IMR-90 (cell line): ENCODE measurements around the gene PDE4B. TPM values are rescaled to one million over a fixed set of nuclear protein-coding genes. Genes with fewer than 3 reads are reported as not detected.

ENCODE experiments used
- ATAC-seq: fragments of 200-7000 bp; cut with Tn5 transposase; 2 replicates; pipeline ENCODE4 v1.9.1; 2020; ENCODE audit warnings: low read depth, mild to moderate bottlenecking, moderate library complexity
- BruUV-seq: library from RNA; stranded (reverse); fragments of 400-500 nt; replicated peaks from 2 replicates; lab custom pipeline; 2021; lab: Mats Ljungman, UMichigan
- CTCF ChIA-PET: fragments of 300-600 bp; formaldehyde crosslinking; extraction: SDS; loops from one replicate; lab custom pipeline; 2021; ENCODE audit warnings: antibody characterized with exemption; lab: Yijun Ruan, JAX
- POLR2A ChIA-PET: fragments of 300-600 bp; sonication (Branson Sonifier 250); formaldehyde crosslinking; loops from one replicate; lab custom pipeline; 2022; ENCODE audit warnings: antibody characterized with exemption; ENCODE audit not compliant: unreplicated experiment; lab: Charles Lee
- DNase-seq: peaks from one replicate; pipeline ENCODE4 v3.0.0; 2013
- H2AFZ ChIP-seq: replicated peaks from 2 replicates; pipeline ENCODE3; 2013; ENCODE audit warnings: low read length, mild to moderate bottlenecking; ENCODE audit not compliant: poor library complexity
- H2AK5ac ChIP-seq: 2 replicates; pipeline ENCODE4 v1.6.1; 2013; ENCODE audit warnings: low read depth, low read length, inconsistent platforms
- H2AK9ac ChIP-seq: replicated peaks from 2 replicates; pipeline ENCODE3; 2013; ENCODE audit warnings: mild to moderate bottlenecking, low read depth, low read length, moderate library complexity; ENCODE audit not compliant: poor library complexity
- H2BK120ac ChIP-seq: 2 replicates; pipeline ENCODE4 v1.6.1; 2013; ENCODE audit warnings: low read depth, low read length, inconsistent platforms
- H2BK15ac ChIP-seq: 3 replicates; pipeline ENCODE4 v1.6.1; 2013; ENCODE audit warnings: low read depth, low read length, inconsistent platforms
- H2BK20ac ChIP-seq: 2 replicates; pipeline ENCODE4 v1.6.1; 2013; ENCODE audit warnings: low read depth, mild to moderate bottlenecking, inconsistent platforms, low read length, moderate library complexity
- H2BK5ac ChIP-seq: 2 replicates; pipeline ENCODE4 v1.6.1; 2013; ENCODE audit warnings: mild to moderate bottlenecking, low read depth, low read length, inconsistent platforms; ENCODE audit not compliant: poor library complexity, severe bottlenecking
- H3K14ac ChIP-seq: replicated peaks from 2 replicates; pipeline ENCODE4 v1.6.1; 2013; ENCODE audit warnings: low read depth, low read length, inconsistent platforms
- H3K18ac ChIP-seq: 2 replicates; pipeline ENCODE4 v1.6.1; 2013; ENCODE audit warnings: low read depth, low read length, control low read depth
- H3K23ac ChIP-seq: 2 replicates; pipeline ENCODE4 v1.6.1; 2013; ENCODE audit warnings: low read depth, low read length, inconsistent platforms
- H3K27ac ChIP-seq: 2 replicates; pipeline ENCODE4 v1.5.1; 2013; ENCODE audit warnings: mild to moderate bottlenecking, control low read depth, low read length; ENCODE audit not compliant: insufficient read depth
- H3K27me3 ChIP-seq: 2 replicates; pipeline ENCODE4 v1.6.1; 2013; ENCODE audit warnings: low read length; ENCODE audit not compliant: control insufficient read depth, insufficient read depth
- H3K36me3 ChIP-seq: 2 replicates; pipeline ENCODE4 v1.6.1; 2013; ENCODE audit warnings: low read length, mixed read lengths; ENCODE audit not compliant: control insufficient read depth, insufficient read depth
- H3K4ac ChIP-seq: 2 replicates; pipeline ENCODE4 v1.6.1; 2013; ENCODE audit warnings: low read depth, low read length, inconsistent platforms
- H3K4me1 ChIP-seq: 2 replicates; pipeline ENCODE4 v1.6.1; 2013; ENCODE audit warnings: low read length, mixed read lengths; ENCODE audit not compliant: control insufficient read depth, insufficient read depth
- H3K4me2 ChIP-seq: 2 replicates; pipeline ENCODE4 v1.6.1; 2013; ENCODE audit warnings: low read depth, mild to moderate bottlenecking, control low read depth, low read length, moderate library complexity
- H3K4me3 ChIP-seq: 2 replicates; pipeline ENCODE4 v1.5.1; 2013; ENCODE audit warnings: low read depth, mild to moderate bottlenecking, control low read depth, low read length, moderate library complexity; ENCODE audit not compliant: insufficient read depth
- H3K56ac ChIP-seq: 2 replicates; pipeline ENCODE4 v1.6.1; 2013; ENCODE audit warnings: low read length, inconsistent platforms; ENCODE audit not compliant: insufficient read depth; ENCODE audit errors: extremely low read depth
- H3K79me1 ChIP-seq, 2 experiments: 2 replicates each; pipeline ENCODE4 v1.6.1; 2013; ENCODE audit warnings: low read length in 2 of 2, inconsistent platforms in 1 of 2, low read depth in 1 of 2
- H3K9ac ChIP-seq: 2 replicates; pipeline ENCODE4 v1.6.1; 2013; ENCODE audit warnings: low read depth, low read length, control low read depth
- H3K9me1 ChIP-seq: 2 replicates; pipeline ENCODE4 v1.6.1; 2013; ENCODE audit warnings: low read length, inconsistent platforms; ENCODE audit not compliant: insufficient read depth
- H3K9me3 ChIP-seq: 2 replicates; pipeline ENCODE4 v1.6.1; 2013; ENCODE audit warnings: low read length; ENCODE audit not compliant: control insufficient read depth, insufficient read depth
- H4K20me1 ChIP-seq: 2 replicates; pipeline ENCODE4 v1.6.1; 2013; ENCODE audit warnings: low read length, inconsistent platforms; ENCODE audit not compliant: insufficient read depth
- H4K5ac ChIP-seq: 2 replicates; pipeline ENCODE4 v1.6.1; 2013; ENCODE audit warnings: mild to moderate bottlenecking, low read depth, low read length, control low read depth
- H4K8ac ChIP-seq, 2 experiments: 2 replicates each; pipeline ENCODE4 v1.6.1; 2013; ENCODE audit warnings: low read depth in 2 of 2, low read length in 2 of 2, control low read depth in 1 of 2, inconsistent platforms in 1 of 2
- H4K91ac ChIP-seq: 2 replicates; pipeline ENCODE4 v1.6.1; 2013; ENCODE audit warnings: low read depth, low read length, inconsistent platforms; ENCODE audit not compliant: insufficient read depth
- CEBPB ChIP-seq: IDR thresholded peaks from 2 replicates; pipeline ENCODE4 v1.6.1; 2012; ENCODE audit warnings: low read depth, low read length, improper control_type of control experiment
- CHD1 ChIP-seq: IDR thresholded peaks from 2 replicates; pipeline ENCODE4 v1.6.1; 2012; ENCODE audit warnings: low read depth, low read length, improper control_type of control experiment
- ELK1 ChIP-seq: fragments of 150-350 bp; IDR thresholded peaks from 2 replicates; pipeline ENCODE4 v1.6.1; 2016; ENCODE audit warnings: low read depth, mild to moderate bottlenecking, low read length, moderate library complexity, borderline replicate concordance
- MAFK ChIP-seq: IDR thresholded peaks from 2 replicates; pipeline ENCODE4 v1.6.1; 2012; ENCODE audit warnings: low read depth, low read length, improper control_type of control experiment
- MAZ ChIP-seq: IDR thresholded peaks from 2 replicates; pipeline ENCODE4 v1.6.1; 2012; ENCODE audit warnings: low read depth, mild to moderate bottlenecking, low read length, improper control_type of control experiment, moderate library complexity, borderline replicate concordance
- MXI1 ChIP-seq: IDR thresholded peaks from 2 replicates; pipeline ENCODE4 v1.6.1; 2012; ENCODE audit warnings: low read depth, mild to moderate bottlenecking, low read length, moderate library complexity, borderline replicate concordance
- NFE2L2 ChIP-seq: fragments of 150-350 bp; IDR thresholded peaks from 2 replicates; pipeline ENCODE4 v1.6.1; 2016; ENCODE audit warnings: low read depth, mild to moderate bottlenecking, low read length
- RAD21 ChIP-seq: IDR thresholded peaks from 2 replicates; pipeline ENCODE4 v1.6.1; 2012; ENCODE audit warnings: low read length, improper control_type of control experiment
- RCOR1 ChIP-seq: IDR thresholded peaks from 2 replicates; pipeline ENCODE4 v1.6.1; 2012; ENCODE audit warnings: mild to moderate bottlenecking, low read length, improper control_type of control experiment; ENCODE audit not compliant: insufficient replicate concordance
- RFX5 ChIP-seq: IDR thresholded peaks from 2 replicates; pipeline ENCODE4 v1.8.0; 2012; ENCODE audit warnings: low read depth, mild to moderate bottlenecking, low read length, moderate library complexity
- SMC3 ChIP-seq: fragments of 150-350 bp; IDR thresholded peaks from 2 replicates; pipeline ENCODE4 v1.6.1; 2016; ENCODE audit warnings: low read depth, mild to moderate bottlenecking, antibody characterized with exemption, low read length, moderate library complexity
- WGBS, 2 experiments: methylation state at CpG; one replicate each; pipeline versions ENCODE4 v1.1.5 to v1.1.7; 2013; ENCODE audit warnings: missing lambda C conversion rate in 2 of 2; ENCODE audit not compliant: insufficient read length in 1 of 2; ENCODE audit errors: extremely low coverage in 2 of 2; 5-methylcytosine and 5-hydroxymethylcytosine counted together
- dilution Hi-C: fragments of 300-500 bp; cut with HindIII; formaldehyde crosslinking; loops from one replicate; pipeline ENCODE4 v1.14.3; 2018; ENCODE audit warnings: low sequenced_read_pairs; ENCODE audit not compliant: unreplicated experiment
- in situ Hi-C: fragments of 300-500 bp; cut with MboI; formaldehyde crosslinking; loops from 3 replicates; pipeline ENCODE4 v1.14.3; 2019; ENCODE audit warnings: low sequenced_read_pairs, inconsistent platforms, mixed read lengths
- intact Hi-C: fragments of 100-400 bp; cut with micrococcal nuclease; formaldehyde crosslinking; loops from 2 replicates; pipeline ENCODE4 v1.10.0; 2022
- polyA plus RNA-seq, 3 experiments: library from polyadenylated mRNA; depleted of rRNA; stranded (reverse); fragments of >200 nt; gene quantifications; 2 replicates each; pipeline ENCODE4 v1.2.3, GENCODE V29; 2012; ENCODE audit warnings: low replicate concordance in 1 of 3
- total RNA-seq: library from RNA; depleted of rRNA; stranded (reverse); fragments of >200 nt; gene quantifications from 2 replicates; pipeline ENCODE4 v1.2.3, GENCODE V29; 2012
- TF ChIP-seq, protein P1 (sequence below): fragments of 150-350 bp; IDR thresholded peaks from 2 replicates; pipeline ENCODE4 v1.6.1; 2017; ENCODE audit warnings: mild to moderate bottlenecking, antibody characterized with exemption, low read length, low read depth
- TF ChIP-seq, protein P2 (sequence below): conservative IDR thresholded peaks from 2 replicates; pipeline ENCODE4 v1.5.1; 2012; ENCODE audit warnings: mild to moderate bottlenecking, low read depth, low read length, improper control_type of control experiment

PDE4B gene
- total and polyA plus RNA-seq, 2 of the 4 experiments (the other 2 are of a cell fraction): 5.8 to 21.3 TPM

- in situ Hi-C loops (loop anchor here (10.0 to 25.0 kb wide), 2 partner anchors 486 to 754 kb away; no protein-coding TSS in a partner anchor), intact Hi-C loops (loop anchor here (1.0 to 10.0 kb wide), 6 partner anchors 164 to 766 kb away; partner anchors contain the start of gene PDE4B), dilution Hi-C loops (no loop called here)
- Histone ChIP-seq H3K9ac (no peak overlapping the region), H3K4me1 (no peaks in the 10 kb centered on the region), H2BK5ac (no peak overlapping the region), H4K5ac (no peak overlapping the region), H2BK120ac (no peak overlapping the region), H3K9me3 (no peaks in the 10 kb centered on the region), H3K23ac (no peak overlapping the region), H3K18ac (no peak overlapping the region), H3K4me3 (no peak overlapping the region), H3K56ac (no peak overlapping the region), H4K91ac (no peak overlapping the region), H2BK20ac (no peak overlapping the region), H3K9me1 (no peaks in the 10 kb centered on the region), H3K27me3 (no peaks in the 10 kb centered on the region), H3K79me1 (no peaks in the 10 kb centered on the region), H2AK5ac (no peak overlapping the region), H4K8ac (no peak overlapping the region), H3K4ac (no peak overlapping the region), H4K20me1 (no peaks in the 10 kb centered on the region), H2AK9ac (no peak overlapping the region), H2BK15ac (no peak overlapping the region), H2AFZ (no peak overlapping the region), H3K27ac (no peak overlapping the region), H3K14ac (no peak overlapping the region), H3K4me2 (no peak overlapping the region), H3K36me3 (no peaks in the 10 kb centered on the region)
- TF ChIP-seq RFX5: no peak
- TF ChIP-seq, protein P1, sequence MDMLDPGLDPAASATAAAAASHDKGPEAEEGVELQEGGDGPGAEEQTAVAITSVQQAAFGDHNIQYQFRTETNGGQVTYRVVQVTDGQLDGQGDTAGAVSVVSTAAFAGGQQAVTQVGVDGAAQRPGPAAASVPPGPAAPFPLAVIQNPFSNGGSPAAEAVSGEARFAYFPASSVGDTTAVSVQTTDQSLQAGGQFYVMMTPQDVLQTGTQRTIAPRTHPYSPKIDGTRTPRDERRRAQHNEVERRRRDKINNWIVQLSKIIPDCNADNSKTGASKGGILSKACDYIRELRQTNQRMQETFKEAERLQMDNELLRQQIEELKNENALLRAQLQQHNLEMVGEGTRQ: no peak
- TF ChIP-seq MXI1: no peak
- no peak for TF ChIP-seq CEBPB
- no peak for TF ChIP-seq MAZ
- no peak for TF ChIP-seq ELK1
- TF ChIP-seq RCOR1: no peak
- no peak for TF ChIP-seq CHD1
- TF ChIP-seq SMC3: peak; percentile 86
- no peak for TF ChIP-seq MAFK
- TF ChIP-seq, protein P2, sequence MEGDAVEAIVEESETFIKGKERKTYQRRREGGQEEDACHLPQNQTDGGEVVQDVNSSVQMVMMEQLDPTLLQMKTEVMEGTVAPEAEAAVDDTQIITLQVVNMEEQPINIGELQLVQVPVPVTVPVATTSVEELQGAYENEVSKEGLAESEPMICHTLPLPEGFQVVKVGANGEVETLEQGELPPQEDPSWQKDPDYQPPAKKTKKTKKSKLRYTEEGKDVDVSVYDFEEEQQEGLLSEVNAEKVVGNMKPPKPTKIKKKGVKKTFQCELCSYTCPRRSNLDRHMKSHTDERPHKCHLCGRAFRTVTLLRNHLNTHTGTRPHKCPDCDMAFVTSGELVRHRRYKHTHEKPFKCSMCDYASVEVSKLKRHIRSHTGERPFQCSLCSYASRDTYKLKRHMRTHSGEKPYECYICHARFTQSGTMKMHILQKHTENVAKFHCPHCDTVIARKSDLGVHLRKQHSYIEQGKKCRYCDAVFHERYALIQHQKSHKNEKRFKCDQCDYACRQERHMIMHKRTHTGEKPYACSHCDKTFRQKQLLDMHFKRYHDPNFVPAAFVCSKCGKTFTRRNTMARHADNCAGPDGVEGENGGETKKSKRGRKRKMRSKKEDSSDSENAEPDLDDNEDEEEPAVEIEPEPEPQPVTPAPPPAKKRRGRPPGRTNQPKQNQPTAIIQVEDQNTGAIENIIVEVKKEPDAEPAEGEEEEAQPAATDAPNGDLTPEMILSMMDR: peak; percentile 84
- TF ChIP-seq RAD21: peak; percentile 87
- TF ChIP-seq NFE2L2: no peak
- ChIA-PET CTCF (interaction anchor here (0.6 to 5.9 kb wide), 6 partner anchors 276 to 891 kb away, joined by 3 to 43 read pairs (median 6); no protein-coding TSS in a partner anchor), POLR2A (no interaction called here)
- ATAC-seq: peak; percentile 62; the same call in 1 of the 2 replicates
- WGBS, 2 experiments: no CpG with 5 or more reads among the region's 12 CpGs
- DNase-seq: peak; percentile 60
- BruUV-seq: no TSS peak
These were observed 166.1 kb downstream of the PDE4B start for GRCh38 chr1:65958561-65959350.
